Measurements from ENCODE around the gene HDAC9.

GRCh38 chr7:18754766-18755165 is 259.2 kb downstream of the HDAC9 start:
- TF ChIP-seq ATAD3A (CRISPR knock-in tag; IDR thresholded peaks at IDR 0.05) (no peak), KLF16 (CRISPR knock-in tag; IDR thresholded peaks at IDR 0.05) (no peak), BCLAF1 (IDR thresholded peaks at IDR 0.05) (no peak), ERF (CRISPR knock-in tag; IDR thresholded peaks at IDR 0.05) (no peak), ATF2 (CRISPR knock-in tag; IDR thresholded peaks at IDR 0.05) (no peak), POLR2A (IDR thresholded peaks at IDR 0.05; ENCODE audit: insufficient read depth in 1 of 2, low read depth in 2 of 2, low read length in 2 of 2) (no peak), ZBTB1 (CRISPR knock-in tag; IDR thresholded peaks at IDR 0.05; ENCODE audit: borderline replicate concordance) (no peak), MZF1 (CRISPR knock-in tag; IDR thresholded peaks at IDR 0.05; ENCODE audit: borderline replicate concordance) (no peak), MAX (IDR thresholded peaks at IDR 0.05) (no peak)
